ENCODE measurements around the gene IRS2. TPM values are rescaled to one million over a fixed set of nuclear protein-coding genes. Genes with fewer than 3 reads are reported as not detected.
A peak's percentile ranks its signal among the peaks of the same experiment; 100 is the strongest.
"Not testable (repeated sequence)": the region's sequence is repeated elsewhere in the genome, so short reads cannot be mapped to it uniquely, and the experiment has no call there.

IRS2 gene, protein sequence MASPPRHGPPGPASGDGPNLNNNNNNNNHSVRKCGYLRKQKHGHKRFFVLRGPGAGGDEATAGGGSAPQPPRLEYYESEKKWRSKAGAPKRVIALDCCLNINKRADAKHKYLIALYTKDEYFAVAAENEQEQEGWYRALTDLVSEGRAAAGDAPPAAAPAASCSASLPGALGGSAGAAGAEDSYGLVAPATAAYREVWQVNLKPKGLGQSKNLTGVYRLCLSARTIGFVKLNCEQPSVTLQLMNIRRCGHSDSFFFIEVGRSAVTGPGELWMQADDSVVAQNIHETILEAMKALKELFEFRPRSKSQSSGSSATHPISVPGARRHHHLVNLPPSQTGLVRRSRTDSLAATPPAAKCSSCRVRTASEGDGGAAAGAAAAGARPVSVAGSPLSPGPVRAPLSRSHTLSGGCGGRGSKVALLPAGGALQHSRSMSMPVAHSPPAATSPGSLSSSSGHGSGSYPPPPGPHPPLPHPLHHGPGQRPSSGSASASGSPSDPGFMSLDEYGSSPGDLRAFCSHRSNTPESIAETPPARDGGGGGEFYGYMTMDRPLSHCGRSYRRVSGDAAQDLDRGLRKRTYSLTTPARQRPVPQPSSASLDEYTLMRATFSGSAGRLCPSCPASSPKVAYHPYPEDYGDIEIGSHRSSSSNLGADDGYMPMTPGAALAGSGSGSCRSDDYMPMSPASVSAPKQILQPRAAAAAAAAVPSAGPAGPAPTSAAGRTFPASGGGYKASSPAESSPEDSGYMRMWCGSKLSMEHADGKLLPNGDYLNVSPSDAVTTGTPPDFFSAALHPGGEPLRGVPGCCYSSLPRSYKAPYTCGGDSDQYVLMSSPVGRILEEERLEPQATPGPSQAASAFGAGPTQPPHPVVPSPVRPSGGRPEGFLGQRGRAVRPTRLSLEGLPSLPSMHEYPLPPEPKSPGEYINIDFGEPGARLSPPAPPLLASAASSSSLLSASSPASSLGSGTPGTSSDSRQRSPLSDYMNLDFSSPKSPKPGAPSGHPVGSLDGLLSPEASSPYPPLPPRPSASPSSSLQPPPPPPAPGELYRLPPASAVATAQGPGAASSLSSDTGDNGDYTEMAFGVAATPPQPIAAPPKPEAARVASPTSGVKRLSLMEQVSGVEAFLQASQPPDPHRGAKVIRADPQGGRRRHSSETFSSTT (N-terminal part only)
- 1 to 10 TPM; 1.4 to 1.5 TPM for total RNA-seq

GRCh38 chr13:109786457-109787134, at the start of gene IRS2:
Gene IRS2 (minus strand): TSS chr13:109786583. CDS start chr13:109786053, 530 bp downstream.
- peak; percentile 95 for DNase-seq
- intact Hi-C loops (cut with DNase I, micrococcal nuclease), result loop anchor here (1.0 to 10.0 kb wide), 13 partner anchors 348 to 1568 kb away; partner anchors contain the start of genes ABHD13 (in 2 of the 2), ING1 (in 2 of the 2), ANKRD10 (in 1 of the 2) and RAB20 (in 1 of the 2)
- peaks cover 18% of the 10 kb centered on the region for H3K4me1 Mint-ChIP-seq
- H3K27me3 Mint-ChIP-seq, result no peaks in the 10 kb centered on the region
- ATAC-seq, result peak; percentile 91
- POLR2A ChIA-PET, result no interaction called here
- CTCF ChIA-PET, result interaction anchor here (0.7 kb wide), 1 partner anchor 874 kb away, joined by 3 read pairs; no protein-coding TSS in a partner anchor
- peak within 1 kb of the TSS; percentile 74 for H3K4me3 Mint-ChIP-seq
- no peaks in the 10 kb centered on the region for H3K9me3 Mint-ChIP-seq (ENCODE audit: low read depth)
- peaks cover 2% of the 10 kb centered on the region for H3K36me3 Mint-ChIP-seq (ENCODE audit: low read depth)
- peak within 1 kb of the TSS; percentile 69 for H3K27ac Mint-ChIP-seq

DNA sequence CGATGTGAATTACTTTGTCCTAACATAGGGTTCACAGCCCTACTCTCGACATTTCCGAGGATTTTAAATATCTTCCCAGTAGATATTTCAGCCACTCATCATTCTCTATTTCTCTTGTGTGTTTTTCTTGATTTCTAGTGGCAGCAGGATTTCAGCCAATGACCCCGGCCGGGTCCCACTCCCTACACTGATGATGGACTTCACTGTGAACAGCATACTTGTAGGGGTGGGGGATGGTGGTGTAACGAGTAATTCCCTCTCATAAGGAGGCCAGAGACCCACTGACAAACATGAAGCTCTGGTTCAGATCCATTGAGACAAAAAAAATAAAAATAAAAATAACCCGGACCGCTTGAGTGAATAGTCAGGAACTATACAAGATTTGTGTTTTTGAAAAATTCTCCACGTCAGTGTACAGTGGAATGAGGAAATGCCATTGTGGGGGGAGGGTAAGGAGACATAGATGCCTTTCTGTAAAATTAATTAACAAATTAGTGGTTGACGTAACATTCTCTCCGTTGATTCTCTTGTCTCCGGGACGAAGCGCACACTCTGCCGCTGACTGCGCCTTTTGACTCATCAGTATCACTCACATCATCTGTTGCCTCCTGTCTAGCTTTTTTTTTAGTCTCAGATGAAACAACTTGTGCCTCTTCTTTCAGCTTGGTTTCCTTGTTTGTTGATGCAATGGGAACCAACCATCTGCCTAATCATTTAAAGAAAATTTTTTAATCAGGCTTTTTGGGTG, 48.8 kb upstream of the IRS2 start:
- POLR2A ChIA-PET, result interaction anchor here (0.8 kb wide), 1 partner anchor 25 kb away, joined by 4 read pairs; no protein-coding TSS in a partner anchor
- Mint-ChIP-seq H3K9me3 (ENCODE audit: low read depth) (no peaks in the 10 kb centered on the region), H3K27ac (no peak overlapping the region), H3K4me1 (peaks cover 3% of the 10 kb centered on the region), H3K27me3 (peaks cover 40% of the 10 kb centered on the region), H3K4me3 (no peak overlapping the region), H3K36me3 (ENCODE audit: low read depth) (no peaks in the 10 kb centered on the region)
- no peak for DNase-seq
- intact Hi-C loops (cut with DNase I, micrococcal nuclease), result no loop called here
- no peak for ATAC-seq
- CTCF ChIA-PET, result no interaction called here

DNA sequence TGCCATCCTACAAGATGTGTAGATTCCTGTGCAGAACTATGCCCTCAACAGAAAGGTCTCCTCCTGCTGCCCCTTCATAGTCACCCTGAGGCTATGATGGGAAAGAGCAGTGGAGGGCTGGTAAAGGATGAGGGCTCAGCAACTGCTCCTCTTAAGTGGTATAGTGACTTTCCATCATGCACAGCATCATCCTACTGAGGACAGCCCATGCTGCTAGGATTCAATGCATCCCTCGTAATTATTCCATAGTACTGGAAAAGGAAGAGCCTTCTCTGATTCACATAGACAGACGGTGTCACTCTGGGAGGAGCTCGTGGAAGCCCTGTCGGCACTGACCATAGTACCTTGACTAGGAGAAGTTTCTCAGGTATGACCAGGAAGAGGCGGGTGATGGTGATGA, 47.6 kb upstream of the IRS2 start:
- DNase-seq (no peak), ATAC-seq (no peak)
- POLR2A ChIA-PET, result interaction anchor here (0.8 kb wide), 1 partner anchor 26 kb away, joined by 4 read pairs; no protein-coding TSS in a partner anchor
- H3K4me3 Mint-ChIP-seq, result no peak overlapping the region
- H3K9me3 Mint-ChIP-seq (ENCODE audit: low read depth), result no peaks in the 10 kb centered on the region
- no peaks in the 10 kb centered on the region for H3K4me1 Mint-ChIP-seq
- intact Hi-C loops (cut with DNase I, micrococcal nuclease), result no loop called here
- H3K27ac Mint-ChIP-seq, result no peak overlapping the region
- H3K36me3 Mint-ChIP-seq (ENCODE audit: low read depth), result no peaks in the 10 kb centered on the region
- CTCF ChIA-PET, result no interaction called here
- peaks cover 37% of the 10 kb centered on the region for H3K27me3 Mint-ChIP-seq

- intact Hi-C loops (cut with DNase I, micrococcal nuclease), result no loop called here
- CTCF ChIA-PET, result no interaction called here
- POLR2A ChIA-PET, result no interaction called here
These were observed 46.7 kb upstream of the IRS2 start for GRCh38 chr13:109833071-109833470.

GRCh38 chr13:109828591-109829316, 42.4 kb upstream of the IRS2 start:
- H3K9me3 Mint-ChIP-seq (ENCODE audit: low read depth); ATAC-seq; POLR2A ChIA-PET; H3K4me3 Mint-ChIP-seq; H3K36me3 Mint-ChIP-seq (ENCODE audit: low read depth); H3K27ac Mint-ChIP-seq; CTCF ChIA-PET; DNase-seq; intact Hi-C loops (cut with DNase I, micrococcal nuclease); H3K4me1 Mint-ChIP-seq: not testable (repeated sequence)
- peaks cover 30% of the 10 kb centered on the region for H3K27me3 Mint-ChIP-seq

More at GRCh38 chr13:109833071-109833470, 46.7 kb upstream of the IRS2 start:
- Mint-ChIP-seq H3K36me3 (ENCODE audit: low read depth) (no peaks in the 10 kb centered on the region), H3K4me1 (no peaks in the 10 kb centered on the region), H3K27me3 (peaks cover 37% of the 10 kb centered on the region), H3K9me3 (ENCODE audit: low read depth) (no peaks in the 10 kb centered on the region), H3K27ac (no peak overlapping the region), H3K4me3 (no peak overlapping the region)
- DNase-seq (no peak), ATAC-seq (no peak)

DNA sequence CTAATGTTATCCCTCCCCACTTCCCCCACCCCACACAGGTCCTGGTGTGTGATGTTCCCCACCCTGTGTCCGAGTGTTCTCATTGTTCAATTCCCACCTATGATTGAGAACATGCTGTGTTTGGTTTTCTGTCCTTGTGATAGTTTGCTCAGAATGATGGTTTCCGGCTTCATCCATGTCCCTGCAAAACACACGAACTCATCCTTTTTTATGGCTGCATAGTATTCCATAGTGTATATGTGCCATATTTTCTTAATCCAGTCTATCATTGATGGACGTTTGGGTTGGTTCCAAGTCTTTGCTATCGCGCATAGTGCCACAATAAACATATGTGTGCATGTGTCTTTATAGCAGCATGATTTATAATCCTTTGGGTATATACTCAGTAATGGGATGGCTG, 36.8 kb upstream of the IRS2 start:
- H3K36me3 Mint-ChIP-seq (ENCODE audit: low read depth); CTCF ChIA-PET; H3K4me1 Mint-ChIP-seq; H3K9me3 Mint-ChIP-seq (ENCODE audit: low read depth); intact Hi-C loops (cut with DNase I, micrococcal nuclease); POLR2A ChIA-PET; H3K27ac Mint-ChIP-seq; H3K4me3 Mint-ChIP-seq; DNase-seq; ATAC-seq: not testable (repeated sequence)
- H3K27me3 Mint-ChIP-seq, result peaks cover 20% of the 10 kb centered on the region

DNA sequence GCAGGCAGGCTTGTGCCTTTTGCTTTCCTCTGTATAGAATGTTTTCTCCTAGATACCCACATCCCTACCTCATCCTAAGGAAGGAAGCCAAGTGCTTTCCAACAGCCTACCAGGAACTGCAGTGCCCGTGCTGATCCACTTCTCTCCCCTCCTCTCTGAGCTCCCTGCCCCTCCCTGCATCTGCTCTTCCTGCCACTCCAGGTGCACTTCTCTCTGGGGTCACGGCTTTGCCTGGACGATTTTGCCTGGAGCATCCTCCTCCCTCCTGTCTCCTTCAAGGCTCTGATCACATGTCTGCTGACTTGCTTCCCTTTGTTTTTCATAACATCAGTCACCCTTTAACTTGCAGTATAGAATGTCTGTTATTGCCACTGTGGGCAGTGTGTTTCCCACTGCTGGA, 34.7 kb upstream of the IRS2 start:
- no peak for ATAC-seq
- H3K9me3 Mint-ChIP-seq (ENCODE audit: low read depth), result peaks cover 2% of the 10 kb centered on the region
- POLR2A ChIA-PET, result no interaction called here
- CTCF ChIA-PET, result no interaction called here
- H3K4me1 Mint-ChIP-seq, result no peaks in the 10 kb centered on the region
- intact Hi-C loops (cut with DNase I, micrococcal nuclease), result no loop called here
- no peak overlapping the region for H3K27ac Mint-ChIP-seq
- no peak for DNase-seq
- no peak overlapping the region for H3K4me3 Mint-ChIP-seq
- no peaks in the 10 kb centered on the region for H3K36me3 Mint-ChIP-seq (ENCODE audit: low read depth)
- H3K27me3 Mint-ChIP-seq, result peaks cover 18% of the 10 kb centered on the region

DNA sequence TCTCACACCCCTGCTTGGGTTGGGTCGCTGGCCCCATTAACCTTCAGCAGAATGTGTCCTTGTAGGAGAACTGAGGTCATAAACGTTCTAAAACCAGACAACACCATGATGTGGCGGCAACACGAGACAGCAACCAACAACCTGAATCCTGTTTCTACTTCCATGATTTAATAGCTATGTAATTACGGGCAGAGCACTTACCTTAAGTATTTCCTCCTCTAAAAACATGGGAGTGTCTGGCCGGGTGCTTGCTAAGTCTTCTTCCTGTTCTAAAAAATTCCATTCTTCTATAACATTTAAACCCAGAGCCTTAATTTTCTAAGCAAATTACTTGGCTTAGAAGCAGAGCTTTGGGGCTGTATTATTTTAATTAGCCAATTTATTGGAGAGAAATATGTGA, 33.5 kb upstream of the IRS2 start:
- no peaks in the 10 kb centered on the region for H3K36me3 Mint-ChIP-seq (ENCODE audit: low read depth)
- peaks cover 2% of the 10 kb centered on the region for H3K9me3 Mint-ChIP-seq (ENCODE audit: low read depth)
- POLR2A ChIA-PET, result no interaction called here
- ATAC-seq (no peak), DNase-seq (no peak)
- intact Hi-C loops (cut with DNase I, micrococcal nuclease), result no loop called here
- no peak overlapping the region for H3K4me3 Mint-ChIP-seq
- CTCF ChIA-PET, result no interaction called here
- peaks cover 18% of the 10 kb centered on the region for H3K27me3 Mint-ChIP-seq
- no peak overlapping the region for H3K27ac Mint-ChIP-seq
- no peaks in the 10 kb centered on the region for H3K4me1 Mint-ChIP-seq

- peaks cover 2% of the 10 kb centered on the region for H3K9me3 Mint-ChIP-seq (ENCODE audit: low read depth)
- CTCF ChIA-PET, result no interaction called here
- POLR2A ChIA-PET, result no interaction called here
- H3K4me3 Mint-ChIP-seq, result no peak overlapping the region
- peaks cover 18% of the 10 kb centered on the region for H3K27me3 Mint-ChIP-seq
- no peaks in the 10 kb centered on the region for H3K4me1 Mint-ChIP-seq
- ATAC-seq (no peak), DNase-seq (no peak)
- H3K36me3 Mint-ChIP-seq (ENCODE audit: low read depth), result no peaks in the 10 kb centered on the region
- H3K27ac Mint-ChIP-seq, result no peak overlapping the region
- intact Hi-C loops (cut with DNase I, micrococcal nuclease), result no loop called here
These were observed 32.5 kb upstream of the IRS2 start for GRCh38 chr13:109818886-109819285.
